SW 1271 (cell line): ENCODE results near the gene NXPH4.

Experiments
- DNase-seq, 2 experiments: peaks; one replicate each; lab custom pipeline; 2025; lab: John Stamatoyannopoulos, UW

Gene NXPH4

DNA sequence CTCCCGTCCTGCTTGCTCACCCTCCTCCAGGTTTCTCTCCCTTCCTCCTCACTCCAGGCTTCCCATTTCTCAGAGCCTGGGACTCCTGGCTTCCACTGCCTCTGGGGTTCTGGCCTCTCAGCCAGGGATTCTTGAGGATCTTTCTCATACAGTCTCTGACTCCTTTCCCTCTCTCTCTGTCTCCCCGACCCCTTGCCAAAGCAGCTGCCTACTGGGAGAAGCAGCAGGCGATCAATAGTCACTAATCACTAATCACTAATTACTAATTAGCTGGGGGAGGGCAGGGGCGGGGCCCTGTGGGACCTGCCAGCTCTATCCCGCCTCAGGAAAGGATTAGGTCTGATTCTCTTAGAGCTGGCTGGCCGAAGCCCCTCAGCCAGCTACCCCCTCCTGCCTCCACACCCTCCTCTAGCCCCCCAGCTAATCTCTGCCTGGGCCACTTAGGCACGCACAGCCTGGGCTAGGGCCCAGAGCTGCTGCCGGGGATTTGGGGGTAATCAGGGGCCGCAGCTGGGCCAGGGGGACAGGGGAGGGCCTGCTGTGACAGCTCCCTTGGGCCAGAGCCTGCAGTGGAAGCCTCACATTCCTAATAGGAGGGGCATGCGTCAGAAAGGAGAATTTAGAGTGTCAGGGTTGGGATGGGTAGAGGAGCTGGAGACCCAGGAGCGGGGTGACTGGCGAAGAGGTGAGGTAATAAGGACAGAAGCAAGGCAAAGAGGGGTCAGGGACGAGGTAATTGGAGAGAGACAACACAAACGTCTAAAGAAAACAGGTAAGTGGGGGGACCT lies 2.8 kb downstream of the NXPH4 start:
- no peak for DNase-seq

DNA sequence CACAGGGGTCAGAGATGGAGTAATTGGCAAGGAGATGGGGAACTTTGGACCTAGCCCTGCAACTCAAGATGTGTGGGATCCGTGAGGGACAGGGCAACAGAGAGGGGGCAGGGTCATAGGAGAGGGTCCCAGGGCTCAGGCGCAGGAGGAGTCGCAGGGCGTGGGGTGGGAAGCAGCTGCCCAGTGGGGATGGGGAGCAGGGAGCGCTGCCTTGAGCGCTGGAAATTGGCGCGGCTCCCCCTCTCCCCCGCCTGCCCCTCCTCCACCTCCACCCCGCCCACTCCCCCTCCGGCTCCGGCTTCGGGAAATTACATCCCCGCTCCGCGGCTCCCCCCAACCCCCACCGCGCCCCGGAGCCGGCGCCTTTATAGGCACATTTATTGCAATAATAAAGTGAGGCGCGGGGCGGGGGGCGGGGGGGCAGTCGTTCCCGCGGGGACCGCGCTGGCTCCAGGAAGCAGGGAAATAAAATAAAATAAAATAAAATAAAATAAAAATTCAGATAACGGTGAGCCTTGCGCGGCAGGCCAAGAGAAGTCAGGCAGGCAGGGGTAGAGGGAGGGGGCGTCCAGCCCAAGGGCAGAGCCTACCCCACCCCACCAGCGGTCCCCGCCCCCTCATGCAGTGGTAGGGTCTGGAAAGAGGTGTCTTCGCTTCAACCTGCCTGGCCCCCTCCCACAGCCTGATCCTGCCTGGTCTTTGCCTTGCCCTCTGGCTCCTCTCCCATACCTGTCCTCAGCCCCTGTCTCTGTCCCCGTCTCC lies 3.6 kb downstream of the NXPH4 start:
- no peak for DNase-seq

DNA sequence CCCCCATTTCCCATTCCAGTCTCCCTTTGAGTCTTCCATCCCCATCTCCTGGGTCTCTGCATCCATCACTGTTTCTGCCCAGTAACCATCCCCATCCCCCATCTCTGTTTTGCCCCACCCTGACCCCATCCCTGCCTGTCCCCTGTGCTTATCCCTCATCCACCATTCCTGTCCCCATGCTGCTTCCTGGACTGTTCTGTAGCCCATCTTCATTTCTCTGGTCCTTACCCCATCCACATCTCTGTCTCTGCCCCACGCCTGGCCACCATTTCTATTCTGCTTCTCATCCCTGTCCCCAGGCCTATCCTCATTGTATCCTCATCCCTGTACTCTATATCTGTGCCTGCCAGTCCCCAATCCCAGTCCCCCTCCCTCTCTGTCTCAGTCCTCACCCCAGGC lies 4.2 kb downstream of the NXPH4 start:
- no peak for DNase-seq

DNA sequence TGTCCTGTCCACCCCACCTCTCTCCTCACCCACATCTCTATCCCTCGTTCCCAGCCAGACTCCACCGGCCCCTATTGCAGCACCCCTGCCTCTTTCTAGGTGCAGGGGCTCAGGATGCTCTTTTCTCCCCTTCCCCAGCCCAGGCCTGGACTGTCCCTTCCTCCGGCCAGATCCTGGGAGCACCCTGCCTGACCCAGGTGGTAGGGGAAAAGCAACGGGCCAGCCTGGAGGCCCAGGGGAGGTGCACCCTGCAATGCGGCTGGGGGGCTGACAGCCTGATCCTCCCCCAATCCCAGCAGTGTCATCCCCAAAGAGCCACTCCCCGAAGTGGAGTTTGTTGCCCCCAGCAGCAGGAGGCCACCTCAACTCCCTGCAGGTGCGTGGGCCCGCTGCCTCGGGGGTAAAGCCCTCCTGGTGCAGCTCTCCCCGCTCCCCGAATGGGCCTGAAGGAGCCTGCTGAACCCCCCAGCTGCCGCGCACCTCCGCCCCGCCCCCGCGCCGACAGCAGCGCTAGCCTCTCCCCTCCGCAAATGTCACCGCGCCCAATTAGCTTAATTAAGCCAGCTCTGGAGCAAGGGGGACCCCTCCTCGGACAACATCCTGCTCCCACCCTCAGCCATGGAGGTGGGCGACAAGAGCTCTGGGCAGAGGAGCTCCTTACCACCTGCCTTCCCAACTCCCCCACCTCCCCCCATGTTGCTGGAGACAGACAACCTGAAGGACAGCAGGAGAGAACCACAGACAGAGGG lies 4.7 kb downstream of the NXPH4 start:
- no peak for DNase-seq

GRCh38 chr12:57222286-57223190 lies 5.9 kb downstream of the NXPH4 start:
- no peak for DNase-seq

GRCh38 chr12:57223191-57224165 lies 6.9 kb downstream of the NXPH4 start:
- DNase-seq = no peak

- DNase-seq = no peak
Observed at GRCh38 chr12:57224278-57224972, 7.8 kb downstream of the NXPH4 start.

DNA sequence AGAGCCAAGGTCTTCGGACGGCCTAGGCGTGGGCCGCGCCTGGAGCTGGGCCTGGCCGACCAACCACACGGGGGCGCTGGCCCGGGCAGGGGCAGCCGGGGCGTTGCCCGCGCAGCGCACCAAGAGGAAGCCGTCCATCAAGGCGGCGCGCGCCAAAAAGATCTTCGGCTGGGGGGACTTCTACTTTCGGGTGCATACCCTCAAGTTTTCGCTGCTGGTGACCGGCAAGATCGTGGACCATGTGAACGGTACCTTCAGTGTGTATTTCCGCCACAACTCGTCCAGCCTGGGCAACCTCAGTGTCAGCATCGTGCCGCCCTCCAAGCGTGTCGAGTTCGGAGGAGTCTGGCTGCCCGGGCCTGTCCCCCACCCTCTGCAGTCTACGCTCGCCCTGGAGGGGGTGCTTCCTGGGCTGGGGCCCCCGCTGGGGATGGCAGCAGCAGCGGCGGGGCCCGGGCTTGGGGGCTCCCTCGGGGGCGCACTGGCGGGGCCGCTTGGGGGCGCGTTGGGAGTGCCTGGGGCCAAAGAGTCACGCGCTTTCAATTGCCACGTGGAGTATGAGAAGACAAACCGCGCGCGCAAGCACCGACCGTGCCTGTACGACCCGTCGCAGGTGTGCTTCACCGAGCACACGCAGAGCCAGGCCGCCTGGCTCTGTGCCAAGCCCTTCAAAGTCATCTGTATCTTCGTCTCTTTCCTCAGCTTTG lies 8.5 kb downstream of the NXPH4 start:
- DNase-seq = no peak

- DNase-seq = no peak
Observed at GRCh38 chr12:57225680-57226210, 9.2 kb downstream of the NXPH4 start.

DNA sequence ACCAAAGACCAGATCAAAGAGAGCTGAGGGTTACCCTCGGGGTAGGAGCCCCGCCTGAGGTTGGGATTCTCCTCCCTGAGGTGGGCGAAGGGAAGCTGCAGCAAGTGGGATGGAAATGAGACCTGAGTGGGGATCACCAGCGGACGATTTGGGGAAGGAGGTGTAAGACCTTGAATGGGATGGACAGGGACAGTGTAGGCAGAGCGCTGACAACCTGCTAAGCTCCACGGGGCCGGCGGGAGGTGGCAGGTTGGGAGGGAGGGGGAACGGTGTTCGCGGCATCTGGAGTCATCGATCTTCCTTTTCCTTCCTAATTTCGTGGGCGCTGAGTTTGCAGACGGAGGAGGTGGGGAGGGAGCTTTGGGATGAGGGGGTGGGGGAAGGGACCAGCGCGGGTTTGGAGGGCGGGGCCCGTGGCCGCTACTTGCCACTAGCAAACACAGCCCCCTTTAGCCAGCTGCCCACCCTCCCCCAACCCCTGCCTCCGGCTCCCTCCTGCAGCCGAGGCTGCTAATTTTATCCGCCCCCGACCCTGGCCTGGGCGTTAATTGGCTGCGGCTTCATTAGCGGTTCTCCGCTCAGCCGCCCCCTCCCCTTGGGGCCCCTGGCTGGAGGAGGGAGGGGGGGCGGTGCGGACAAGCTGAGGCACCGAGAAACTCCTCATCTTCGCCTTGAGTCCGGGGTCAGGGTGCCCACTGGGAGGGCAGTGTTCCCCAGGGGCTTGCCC lies 10.2 kb downstream of the NXPH4 start:
- DNase-seq = no peak

GRCh38 chr12:57227315-57228115 lies 10.9 kb downstream of the NXPH4 start:
- no peak for DNase-seq

DNA sequence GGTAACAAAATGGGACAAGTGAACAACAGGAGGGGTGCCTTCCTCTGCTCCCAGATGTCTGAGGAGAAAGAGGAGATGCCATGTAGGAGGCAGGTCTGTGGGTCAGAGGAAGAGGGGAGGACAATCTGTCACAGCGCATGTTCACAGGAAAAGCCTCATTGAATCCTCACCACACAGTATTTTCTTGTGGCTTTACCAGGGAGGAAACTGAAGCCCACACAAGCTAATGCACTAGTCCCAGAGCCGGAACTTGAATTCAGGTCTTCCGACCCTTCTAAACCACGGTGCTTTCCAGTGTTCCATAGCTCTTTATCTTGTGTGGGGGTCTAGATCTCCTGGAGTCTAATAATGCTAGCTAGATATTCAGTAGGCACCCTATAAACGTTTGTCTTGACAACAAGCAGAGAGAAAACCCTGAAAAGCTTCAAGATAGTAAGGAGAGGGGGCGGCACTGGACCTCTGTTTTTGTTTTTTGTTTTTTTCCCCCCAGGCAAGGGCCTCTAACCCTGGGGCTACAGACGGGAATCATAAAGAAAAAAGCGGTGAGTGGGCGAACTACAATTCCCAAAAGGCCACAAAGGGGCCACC lies 12.5 kb downstream of the NXPH4 start:
- no peak for DNase-seq

- DNase-seq = peak; percentile 84 to 95
Observed at GRCh38 chr12:57229634-57230380, 13.2 kb downstream of the NXPH4 start, which contains the start of gene SHMT2. TSS of gene SHMT2 (plus strand) at chr12:57229711. CDS start at chr12:57229779, 68 bp downstream.

DNA sequence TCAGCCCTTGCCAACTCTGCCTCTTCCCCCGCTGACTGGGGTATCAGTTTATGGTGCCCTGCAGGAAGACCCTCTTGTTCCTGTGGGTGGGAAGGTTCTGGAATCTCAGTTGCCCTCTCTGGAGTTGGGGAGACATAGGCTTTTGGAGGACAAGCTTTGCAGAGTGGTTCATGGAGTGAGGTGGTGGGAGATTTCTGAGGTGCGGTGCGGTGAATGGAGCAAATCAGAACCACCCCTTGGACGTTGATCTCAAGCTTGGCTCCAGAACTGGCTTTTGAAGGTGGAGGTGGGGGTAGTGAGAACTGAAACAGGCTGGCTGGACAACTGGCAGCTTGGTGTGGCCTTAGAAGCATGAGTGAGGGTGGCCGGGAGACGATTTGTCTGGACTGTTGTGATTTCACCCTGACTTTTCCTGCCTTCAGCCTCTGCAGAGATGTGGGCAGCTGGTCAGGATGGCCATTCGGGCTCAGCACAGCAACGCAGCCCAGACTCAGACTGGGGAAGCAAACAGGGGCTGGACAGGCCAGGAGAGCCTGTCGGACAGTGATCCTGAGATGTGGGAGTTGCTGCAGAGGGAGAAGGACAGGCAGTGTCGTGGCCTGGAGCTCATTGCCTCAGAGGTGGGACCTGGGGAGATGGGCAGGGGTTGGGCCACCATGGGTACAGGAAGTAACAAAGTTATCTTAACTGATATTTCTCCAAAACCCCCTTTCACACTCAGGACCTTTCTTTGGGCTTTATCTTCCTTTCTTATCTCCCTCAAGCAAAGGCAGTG lies 14.0 kb downstream of the NXPH4 start:
- no peak for DNase-seq

DNA sequence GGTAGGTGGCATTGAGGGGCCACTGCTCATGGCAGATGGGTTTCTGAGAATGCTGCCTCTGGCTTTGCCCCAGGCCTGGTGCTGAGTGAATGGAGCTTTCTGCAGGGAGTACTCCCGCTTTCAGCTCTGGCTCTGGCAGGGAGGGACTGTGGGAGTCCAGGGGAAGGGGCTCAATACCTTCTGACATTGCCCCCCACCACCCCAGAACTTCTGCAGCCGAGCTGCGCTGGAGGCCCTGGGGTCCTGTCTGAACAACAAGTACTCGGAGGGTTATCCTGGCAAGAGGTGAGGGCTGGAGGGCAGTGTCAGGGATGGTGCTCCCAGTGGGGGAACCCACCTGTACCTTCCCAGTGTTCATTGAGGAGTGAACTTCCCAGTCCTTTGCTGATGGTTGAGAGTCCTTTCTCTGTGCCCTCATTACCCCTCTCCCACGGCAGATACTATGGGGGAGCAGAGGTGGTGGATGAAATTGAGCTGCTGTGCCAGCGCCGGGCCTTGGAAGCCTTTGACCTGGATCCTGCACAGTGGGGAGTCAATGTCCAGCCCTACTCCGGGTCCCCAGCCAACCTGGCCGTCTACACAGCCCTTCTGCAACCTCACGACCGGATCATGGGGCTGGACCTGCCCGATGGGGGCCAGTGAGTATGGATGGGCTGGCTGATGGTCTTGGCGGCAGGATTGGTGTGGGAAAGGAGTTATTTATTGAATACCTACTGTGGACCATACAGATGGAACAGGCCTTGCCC lies 14.9 kb downstream of the NXPH4 start:
- no peak for DNase-seq
